Loucy (cell line): ENCODE measurements around the gene KCNIP3.

Source experiments
- H2AFZ ChIP-seq: fragments of 200-600 bp; sonication (generic); 2 replicates; pipeline ENCODE4 v1.6.0; 2016; ENCODE audit warnings: antibody characterized with exemption, mild to moderate bottlenecking, low read length, moderate library complexity
- H3F3A ChIP-seq: fragments of 200-600 bp; 2 replicates; pipeline ENCODE4 v1.6.0; 2016; ENCODE audit warnings: antibody characterized with exemption, low read depth, mild to moderate bottlenecking
- H3K27me3 ChIP-seq: fragments of 200-600 bp; sonication (generic); 2 replicates; pipeline ENCODE4 v1.6.1; 2014; ENCODE audit warnings: low read length, mild to moderate bottlenecking; ENCODE audit not compliant: insufficient read depth, poor library complexity, severe bottlenecking
- H3K36me3 ChIP-seq: fragments of 200-600 bp; sonication (generic); 2 replicates; pipeline ENCODE4 v1.6.1; 2016; ENCODE audit warnings: low read length; ENCODE audit not compliant: insufficient read depth
- H3K4me1 ChIP-seq: fragments of 200-600 bp; sonication (generic); 2 replicates; pipeline ENCODE4 v1.5.1; 2014; ENCODE audit warnings: low read length, mild to moderate bottlenecking; ENCODE audit not compliant: insufficient read depth, poor library complexity, severe bottlenecking
- H3K4me2 ChIP-seq: fragments of 200-600 bp; sonication (generic); 2 replicates; pipeline ENCODE4 v1.6.0; 2014; ENCODE audit warnings: antibody characterized with exemption, low read length, low read depth, mild to moderate bottlenecking; ENCODE audit not compliant: poor library complexity, severe bottlenecking
- H3K4me3 ChIP-seq: fragments of 200-600 bp; sonication (generic); 2 replicates; pipeline ENCODE4 v1.5.1; 2014; ENCODE audit warnings: low read length, mild to moderate bottlenecking, mixed read lengths; ENCODE audit not compliant: poor library complexity, severe bottlenecking
- H3K79me2 ChIP-seq: fragments of 200-600 bp; sonication (generic); 2 replicates; pipeline ENCODE4 v1.6.1; 2014; ENCODE audit warnings: low read length; ENCODE audit not compliant: insufficient read depth
- H3K9ac ChIP-seq: fragments of 200-600 bp; sonication (generic); 2 replicates; pipeline ENCODE4 v1.6.0; 2014; ENCODE audit warnings: mild to moderate bottlenecking, low read depth, low read length, moderate library complexity; ENCODE audit not compliant: poor library complexity, severe bottlenecking
- H3K9me2 ChIP-seq: fragments of 200-600 bp; sonication (generic); replicated peaks from 2 replicates; pipeline ENCODE4 v1.6.1; 2016; ENCODE audit warnings: low read depth, low read length, mixed read lengths
- H3K9me3 ChIP-seq: fragments of 200-600 bp; sonication (generic); 2 replicates; pipeline ENCODE4 v1.6.1; 2014; ENCODE audit warnings: mild to moderate bottlenecking, antibody characterized with exemption, low read length, low read depth; ENCODE audit not compliant: insufficient read depth
- H4K20me1 ChIP-seq: fragments of 200-600 bp; sonication (generic); 2 replicates; pipeline ENCODE4 v1.6.0; 2014; ENCODE audit warnings: antibody characterized with exemption, low read length, mild to moderate bottlenecking; ENCODE audit not compliant: insufficient read depth, poor library complexity, severe bottlenecking
- EZH2phosphoT487 ChIP-seq: fragments of 200-600 bp; IDR thresholded peaks from 2 replicates; pipeline ENCODE4 v1.6.1; 2018; ENCODE audit warnings: antibody characterized with exemption, mild to moderate bottlenecking, moderate library complexity, borderline replicate concordance
- TF ChIP-seq, protein P1 (sequence below): fragments of 200-600 bp; sonication (generic); conservative IDR thresholded peaks from 2 replicates; pipeline ENCODE4 v1.5.1; 2014; ENCODE audit warnings: mild to moderate bottlenecking, antibody characterized with exemption, low read length

The KCNIP3 gene

DNA sequence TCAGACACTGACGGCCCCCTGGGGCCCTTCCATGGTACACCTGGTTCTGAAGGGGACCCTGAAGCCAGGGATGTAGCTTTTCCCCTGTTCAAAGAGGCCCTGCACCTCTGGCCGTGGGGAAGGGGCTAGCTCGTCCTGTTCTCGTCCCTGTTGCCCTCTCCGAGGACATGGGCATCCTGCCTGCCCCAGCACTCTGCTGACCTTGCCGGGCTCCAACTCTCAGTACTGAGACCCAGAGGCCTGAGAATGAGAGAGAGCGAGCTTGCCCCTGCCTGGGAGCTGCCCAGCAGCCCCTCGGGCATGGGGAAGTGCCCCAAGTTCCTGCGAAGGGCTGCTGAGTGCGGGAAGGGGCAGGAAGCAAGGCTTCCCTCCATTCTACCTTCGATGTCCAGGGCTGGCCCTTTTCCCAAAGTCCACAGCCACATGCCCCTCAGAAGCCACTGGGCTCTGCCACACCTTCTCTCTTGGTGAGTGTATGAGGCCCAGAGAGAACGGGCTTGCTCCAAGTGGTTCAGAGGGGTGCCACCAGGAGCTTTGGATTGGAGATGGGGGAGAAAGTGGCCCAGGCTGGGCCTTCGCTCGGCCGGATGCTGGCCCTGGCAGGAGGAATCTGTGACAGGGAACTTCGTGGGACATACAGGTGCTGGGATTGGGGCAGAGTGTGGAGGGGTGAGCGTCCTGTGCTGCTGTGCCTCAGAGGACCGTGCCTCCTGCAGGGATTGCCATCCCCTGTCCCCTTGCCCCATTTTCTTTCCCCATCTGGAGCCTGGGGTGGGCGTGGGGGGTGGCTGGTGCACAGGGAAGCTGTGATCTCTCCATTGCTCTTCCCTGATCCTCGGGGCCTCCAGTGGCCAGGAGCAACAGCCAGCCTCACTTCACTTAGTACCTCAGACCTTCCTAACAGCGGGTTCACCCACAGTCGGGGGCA is 50.8 kb downstream of the KCNIP3 start:
- H4K20me1 ChIP-seq = no peaks in the 10 kb centered on the region
- no peaks in the 10 kb centered on the region for H3K36me3 ChIP-seq
- H3K79me2 ChIP-seq = no peaks in the 10 kb centered on the region
- H3K4me3 ChIP-seq = no peak overlapping the region
- TF ChIP-seq EZH2phosphoT487 = no peak
- TF ChIP-seq, protein P1, sequence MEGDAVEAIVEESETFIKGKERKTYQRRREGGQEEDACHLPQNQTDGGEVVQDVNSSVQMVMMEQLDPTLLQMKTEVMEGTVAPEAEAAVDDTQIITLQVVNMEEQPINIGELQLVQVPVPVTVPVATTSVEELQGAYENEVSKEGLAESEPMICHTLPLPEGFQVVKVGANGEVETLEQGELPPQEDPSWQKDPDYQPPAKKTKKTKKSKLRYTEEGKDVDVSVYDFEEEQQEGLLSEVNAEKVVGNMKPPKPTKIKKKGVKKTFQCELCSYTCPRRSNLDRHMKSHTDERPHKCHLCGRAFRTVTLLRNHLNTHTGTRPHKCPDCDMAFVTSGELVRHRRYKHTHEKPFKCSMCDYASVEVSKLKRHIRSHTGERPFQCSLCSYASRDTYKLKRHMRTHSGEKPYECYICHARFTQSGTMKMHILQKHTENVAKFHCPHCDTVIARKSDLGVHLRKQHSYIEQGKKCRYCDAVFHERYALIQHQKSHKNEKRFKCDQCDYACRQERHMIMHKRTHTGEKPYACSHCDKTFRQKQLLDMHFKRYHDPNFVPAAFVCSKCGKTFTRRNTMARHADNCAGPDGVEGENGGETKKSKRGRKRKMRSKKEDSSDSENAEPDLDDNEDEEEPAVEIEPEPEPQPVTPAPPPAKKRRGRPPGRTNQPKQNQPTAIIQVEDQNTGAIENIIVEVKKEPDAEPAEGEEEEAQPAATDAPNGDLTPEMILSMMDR = no peak
- no peaks in the 10 kb centered on the region for H3K9me2 ChIP-seq
- H3K4me2 ChIP-seq = no peak overlapping the region
- H3K9me3 ChIP-seq = no peaks in the 10 kb centered on the region; the same call in 1 of the 2 replicates
- no peak overlapping the region for H3K9ac ChIP-seq
- no peak overlapping the region for H2AFZ ChIP-seq
- H3K4me1 ChIP-seq = no peaks in the 10 kb centered on the region
- H3F3A ChIP-seq = no peaks in the 10 kb centered on the region
- no peaks in the 10 kb centered on the region for H3K27me3 ChIP-seq

DNA sequence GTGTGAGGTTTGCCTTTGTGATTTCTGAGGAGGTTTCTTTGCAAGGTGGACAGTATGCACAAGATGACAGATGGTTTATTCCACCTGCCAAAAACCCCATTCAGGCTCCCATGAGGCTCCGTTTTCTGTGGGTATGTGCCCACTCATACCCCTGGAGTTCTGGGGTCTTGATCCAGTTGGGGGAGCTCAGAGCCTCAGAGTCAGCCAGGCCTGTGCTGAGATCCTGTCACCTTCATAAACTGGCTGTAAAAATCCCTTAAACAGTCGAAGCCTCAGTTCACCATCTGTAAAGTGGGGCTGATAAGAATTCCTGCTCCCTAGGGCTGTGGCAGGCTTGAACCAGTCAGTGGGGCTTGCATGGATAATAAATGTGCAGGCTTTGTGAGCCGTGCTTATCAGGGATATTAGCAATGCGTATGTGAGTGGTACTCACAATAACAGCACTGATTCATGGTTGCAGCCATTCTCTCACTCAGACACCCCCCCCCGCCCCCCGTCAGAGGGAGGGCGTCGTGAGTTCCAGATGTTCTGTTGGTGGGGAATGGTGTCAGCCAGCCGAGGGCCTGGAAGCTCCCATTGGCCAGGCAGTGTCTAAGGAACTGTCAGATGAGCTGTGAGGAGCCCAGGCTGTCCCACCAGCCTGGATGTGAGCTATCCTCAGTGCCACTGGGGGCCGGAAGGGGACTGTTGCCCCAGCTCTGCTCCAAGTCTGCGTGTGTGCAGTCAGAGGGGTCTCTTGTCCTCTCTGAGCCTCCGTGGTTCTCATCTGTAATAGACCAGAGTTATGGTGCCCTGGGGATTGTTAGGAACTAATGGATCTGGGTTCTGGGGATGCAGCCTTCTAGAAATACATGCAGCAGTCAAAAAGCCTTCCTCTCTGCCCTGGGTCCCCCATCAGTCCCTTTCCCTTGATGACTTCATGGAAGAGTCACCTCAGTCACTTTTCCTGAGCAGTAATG is 51.7 kb downstream of the KCNIP3 start:
- H3K9me2 ChIP-seq = no peaks in the 10 kb centered on the region
- no peaks in the 10 kb centered on the region for H3F3A ChIP-seq
- TF ChIP-seq, protein P1 = no peak
- no peak for TF ChIP-seq EZH2phosphoT487
- no peaks in the 10 kb centered on the region for H3K4me1 ChIP-seq
- no peaks in the 10 kb centered on the region for H4K20me1 ChIP-seq
- H3K9me3 ChIP-seq = no peaks in the 10 kb centered on the region; the same call in 1 of the 2 replicates
- H3K9ac ChIP-seq = no peak overlapping the region
- no peak overlapping the region for H3K4me3 ChIP-seq
- no peaks in the 10 kb centered on the region for H3K27me3 ChIP-seq
- no peaks in the 10 kb centered on the region for H3K79me2 ChIP-seq
- H3K36me3 ChIP-seq = no peaks in the 10 kb centered on the region
- no peak overlapping the region for H2AFZ ChIP-seq
- H3K4me2 ChIP-seq = no peak overlapping the region

DNA sequence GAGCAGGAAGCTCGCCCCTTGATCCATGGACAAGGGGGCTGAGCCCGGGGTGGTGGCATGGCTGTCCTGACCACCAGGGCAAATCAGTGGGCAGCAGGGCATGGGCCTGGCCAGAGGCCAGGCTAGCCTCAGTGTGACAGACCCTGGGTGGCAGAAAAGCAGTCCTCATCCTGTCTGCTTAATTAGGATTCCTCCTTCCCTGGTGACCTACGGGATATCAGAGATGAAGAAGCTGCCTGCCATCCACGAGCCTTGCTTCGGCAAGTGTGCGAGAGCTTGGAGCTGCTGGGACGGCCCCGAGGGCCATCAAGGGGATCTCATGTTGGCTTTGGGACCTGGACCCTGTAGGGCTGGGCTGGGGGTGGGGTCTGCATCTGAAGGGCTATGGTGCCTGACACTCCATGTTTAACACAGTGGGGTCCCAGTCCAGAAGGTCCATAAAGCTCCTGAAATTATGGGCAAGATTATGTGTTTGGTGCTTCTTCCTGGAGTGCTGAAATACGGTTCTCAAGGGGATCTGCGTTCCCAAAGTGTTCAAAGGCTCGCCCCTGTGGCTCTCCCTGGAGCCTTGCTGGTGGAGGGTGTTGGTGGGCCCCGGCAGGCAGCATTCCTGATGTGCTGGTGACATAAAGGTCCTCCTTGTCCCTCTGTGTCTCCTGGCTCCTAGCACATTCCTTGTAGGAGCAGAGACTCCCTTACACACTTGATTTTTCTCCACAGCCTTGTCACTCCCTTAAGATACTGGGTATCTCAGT is 52.6 kb downstream of the KCNIP3 start:
- no peaks in the 10 kb centered on the region for H4K20me1 ChIP-seq
- H3K4me3 ChIP-seq = no peak overlapping the region
- H3F3A ChIP-seq = no peaks in the 10 kb centered on the region
- no peak overlapping the region for H3K9ac ChIP-seq
- no peaks in the 10 kb centered on the region for H3K4me1 ChIP-seq
- H3K27me3 ChIP-seq = no peaks in the 10 kb centered on the region
- no peaks in the 10 kb centered on the region for H3K36me3 ChIP-seq
- H3K9me3 ChIP-seq = no peaks in the 10 kb centered on the region; the same call in 1 of the 2 replicates
- H3K4me2 ChIP-seq = no peak overlapping the region
- no peaks in the 10 kb centered on the region for H3K79me2 ChIP-seq
- no peaks in the 10 kb centered on the region for H3K9me2 ChIP-seq
- H2AFZ ChIP-seq = no peak overlapping the region
- no peak for TF ChIP-seq EZH2phosphoT487
- TF ChIP-seq, protein P1 = no peak
